ENCODE data around the gene THBS3. TPM values are rescaled to one million over a fixed set of nuclear protein-coding genes. Genes with fewer than 3 reads are reported as not detected.
A peak's percentile ranks its signal among the peaks of the same experiment; 100 is the strongest.

Gene THBS3
- total and polyA plus RNA-seq, 9 of the 15 experiments (the other 6 are each of a cell fraction or from before 2014, with no cell fraction given): 0.59 to 8.3 (median 3.2) TPM

DNA sequence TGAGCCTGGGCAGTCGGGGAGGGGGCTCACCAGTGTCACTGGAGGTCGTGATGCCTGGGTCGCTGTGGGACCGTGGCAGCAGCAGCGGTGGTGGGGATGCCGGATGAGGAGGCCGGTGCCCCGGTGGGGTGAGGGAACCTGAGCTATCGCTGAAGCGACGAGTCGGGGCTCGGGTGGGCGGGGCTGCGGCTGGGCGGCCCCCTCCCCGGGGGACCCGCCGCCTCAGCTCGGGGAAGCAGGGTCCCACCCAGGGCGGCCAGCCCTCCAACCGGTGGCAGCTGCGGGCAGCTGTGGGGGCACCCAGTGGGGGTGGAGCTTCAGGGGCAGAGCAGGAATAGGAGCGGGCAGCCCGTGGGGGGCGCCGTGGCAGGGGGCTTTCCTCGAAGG, 42.5 kb upstream of the THBS3 start:
- peak in 1 of 4 experiments; percentile 31 for DNase-seq (ENCODE audit: extremely low read depth in 1 of 4, low spot score in 3 of 4)
- H4K20me1 ChIP-seq (replicated peaks; ENCODE audit: control insufficient read depth, insufficient read depth, low read length): no peaks in the 10 kb centered on the region
- no peak for FAIRE-seq
- no peak for TF ChIP-seq RBM14 (IDR thresholded peaks at IDR 0.05; ENCODE audit: borderline replicate concordance, insufficient read depth, low read depth, low read length)
- TF ChIP-seq, protein P1, sequence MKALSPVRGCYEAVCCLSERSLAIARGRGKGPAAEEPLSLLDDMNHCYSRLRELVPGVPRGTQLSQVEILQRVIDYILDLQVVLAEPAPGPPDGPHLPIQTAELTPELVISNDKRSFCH (CRISPR knock-in tag; IDR thresholded peaks at IDR 0.05): no peak
- TF ChIP-seq, protein P1 (tag; IDR thresholded peaks at IDR 0.05): no peak
- TF ChIP-seq HNRNPL (IDR thresholded peaks at IDR 0.05; ENCODE audit: low read depth, low read length): 0 out of 2 replicates have a peak, but pooled peaks have one; percentile 24
- intact Hi-C loops (cut with micrococcal nuclease) (loop anchor here (1.0 to 10.0 kb wide), 4 partner anchors 58 to 342 kb away; partner anchors contain the start of gene FDPS), in situ Hi-C loops (cut with MboI) (loop anchor here (10.0 kb wide), 1 partner anchor 345 kb away; no protein-coding TSS in a partner anchor)
- BruUV-seq (replicated peaks): no TSS peak
- ChIA-PET POLR2A (interaction anchor here (0.6 to 3.4 kb wide), 7 partner anchors 11 to 943 kb away, joined by 3 to 30 read pairs (median 4); partner anchors contain the start of genes RUSC1 and SCAMP3), CTCF (ENCODE audit: low intra/inter-chr PET ratio) (interaction anchor here (0.9 to 3.5 kb wide), 6 partner anchors 56 to 462 kb away, joined by 4 to 38 read pairs (median 14); partner anchors contain the start of gene FDPS)
- H3K9me1 ChIP-seq (ENCODE audit: control insufficient read depth, insufficient read depth, low read length): no peaks in the 10 kb centered on the region
- peaks cover 26 to 48% of the 10 kb centered on the region in 2 experiments for H3K4me1 ChIP-seq (replicated peaks in 1 of 2; ENCODE audit: control insufficient read depth in 2 of 2, insufficient read depth in 2 of 2, low read length in 2 of 2)
- peak overlapping the region; percentile 60; the same call in 1 of the 3 replicates for H3K27ac ChIP-seq (ENCODE audit: extremely low read depth, low read depth, low read length)
- no peaks in the 10 kb centered on the region for H3K9me3 ChIP-seq (replicated peaks; ENCODE audit: control insufficient read depth, insufficient read depth, low read depth, low read length)
- peaks cover 28% of the 10 kb centered on the region; the same call in 2 of the 3 replicates for H3K36me3 ChIP-seq (ENCODE audit: control insufficient read depth, insufficient read depth, low read length)
- peak overlapping the region; percentile 51 for H3K4me2 ChIP-seq (ENCODE audit: insufficient read depth, low read length)
- peaks cover 18% of the 10 kb centered on the region for H3K79me2 ChIP-seq (ENCODE audit: control insufficient read depth, insufficient read depth, low read length)
- peak; percentile 1; the same call in 1 of the 3 replicates for ATAC-seq
- peak overlapping the region; percentile 69 for H2AFZ ChIP-seq (ENCODE audit: low read depth, low read length)
- 85% methylated on average over 9 of the region's 28 CpGs for WGBS (ENCODE audit: insufficient coverage, low coverage, missing lambda C conversion rate)
- no peaks in the 10 kb centered on the region for H3K27me3 ChIP-seq (ENCODE audit: control insufficient read depth in 2 of 2, insufficient read depth in 2 of 2, low read length in 2 of 2)
- no peak overlapping the region for H3K4me3 ChIP-seq
- peak overlapping the region; percentile 40 to 87; a peak in 3 of 4 replicates for H3K9ac ChIP-seq (ENCODE audit: insufficient read depth in 1 of 2, low read depth in 2 of 2, low read length in 2 of 2)
